HG02943 (cell line): Measurements from ENCODE around the gene PPAT.
"Not testable (repeated sequence)": the region's sequence is repeated elsewhere in the genome, so short reads cannot be mapped to it uniquely, and the experiment has no call there.

Experiments used
- ATAC-seq: cut with Tn5 transposase; IDR thresholded peaks from one replicate; pipeline ENCODE4 v1.9.1; 2021; ENCODE audit warnings: mild to moderate bottlenecking, low read depth, moderate library complexity; ENCODE audit not compliant: unreplicated experiment

PPAT gene

GRCh38 chr4:56435140-56435926, at the start of gene PPAT:
PPAT (minus strand) TSS chr4:56435615; CDS start chr4:56435477, 138 bp downstream.
- ATAC-seq = peak; percentile 77

- ATAC-seq = no peak
These were observed 45.3 kb upstream of the PPAT start for GRCh38 chr4:56480691-56481090.

GRCh38 chr4:56477192-56477702, 41.8 kb upstream of the PPAT start:
- no peak for ATAC-seq

- no peak for ATAC-seq
These were observed 40.5 kb upstream of the PPAT start for GRCh38 chr4:56475917-56476316.

- ATAC-seq = no peak
These were observed 34.2 kb upstream of the PPAT start for GRCh38 chr4:56469489-56470210.

- ATAC-seq = peak; percentile 47
These were observed 32.6 kb upstream of the PPAT start for GRCh38 chr4:56468097-56468422.

GRCh38 chr4:56467284-56468096, 32.1 kb upstream of the PPAT start, which contains the start of gene SRP72:
SRP72 (plus strand) TSS chr4:56467617; CDS start chr4:56467636, 19 bp downstream.
- peak; percentile 89 for ATAC-seq

GRCh38 chr4:56466910-56467283, 31.5 kb upstream of the PPAT start:
- no peak for ATAC-seq

GRCh38 chr4:56466296-56466761, 30.9 kb upstream of the PPAT start:
- ATAC-seq = not testable (repeated sequence)

GRCh38 chr4:56465599-56466295, 30.3 kb upstream of the PPAT start:
- no peak for ATAC-seq

GRCh38 chr4:56464581-56464980, 29.2 kb upstream of the PPAT start:
- no peak for ATAC-seq

- ATAC-seq = no peak
These were observed 28.3 kb upstream of the PPAT start for GRCh38 chr4:56463711-56464110.

- ATAC-seq = no peak
These were observed 26.7 kb upstream of the PPAT start for GRCh38 chr4:56462157-56462556.

- no peak for ATAC-seq
These were observed 24.7 kb upstream of the PPAT start for GRCh38 chr4:56460085-56460484.

GRCh38 chr4:56450342-56450741, 14.9 kb upstream of the PPAT start:
- ATAC-seq = no peak

- not testable (repeated sequence) for ATAC-seq
These were observed 14.1 kb upstream of the PPAT start for GRCh38 chr4:56449475-56449874.

GRCh38 chr4:56448301-56448700, 12.9 kb upstream of the PPAT start:
- no peak for ATAC-seq

GRCh38 chr4:56445699-56446098, 10.3 kb upstream of the PPAT start:
- no peak for ATAC-seq

- ATAC-seq = no peak
These were observed 9.3 kb upstream of the PPAT start for GRCh38 chr4:56444719-56445118.

- no peak for ATAC-seq
These were observed 5.6 kb upstream of the PPAT start for GRCh38 chr4:56440983-56441382.
